Mesenchymal stem cell (in vitro differentiated cells and primary cell): ENCODE results near the gene CYTH1.

ENCODE experiments used
- DNase-seq: peaks from one replicate; pipeline ENCODE4 v3.0.0-alpha.2; 2013
- H2AFZ ChIP-seq: one replicate; pipeline ENCODE4 v1.6.1; 2013; ENCODE audit warnings: low read depth, mild to moderate bottlenecking, control low read depth, inconsistent platforms, low read length, moderate library complexity
- H2AK5ac ChIP-seq: 2 replicates; pipeline ENCODE4 v1.6.1; 2013; ENCODE audit warnings: low read length, moderate library complexity, mild to moderate bottlenecking, inconsistent platforms; ENCODE audit not compliant: severe bottlenecking
- H2BK120ac ChIP-seq: one replicate; pipeline ENCODE4 v1.6.1; 2013; ENCODE audit warnings: low read depth, mild to moderate bottlenecking, inconsistent platforms, low read length, moderate library complexity
- H2BK12ac ChIP-seq, 2 experiments: one replicate each; pipeline ENCODE4 v1.6.1; 2013; ENCODE audit warnings: inconsistent platforms in 2 of 2, low read length in 2 of 2, mild to moderate bottlenecking in 2 of 2, moderate library complexity in 2 of 2, control low read depth in 1 of 2
- H2BK15ac ChIP-seq: one replicate; pipeline ENCODE4 v1.6.1; 2013; ENCODE audit warnings: mild to moderate bottlenecking, low read depth, inconsistent platforms; ENCODE audit not compliant: poor library complexity, severe bottlenecking
- H2BK5ac ChIP-seq: 2 replicates; pipeline ENCODE4 v1.6.1; 2013; ENCODE audit warnings: low read depth, mild to moderate bottlenecking, low read length, control low read depth, inconsistent platforms; ENCODE audit not compliant: poor library complexity, severe bottlenecking
- H3K14ac ChIP-seq, 2 experiments: one replicate each; pipeline ENCODE4 v1.6.1; 2013; ENCODE audit warnings: inconsistent platforms in 2 of 2, low read length in 2 of 2, control low read depth in 1 of 2, mild to moderate bottlenecking in 1 of 2, moderate library complexity in 1 of 2
- H3K18ac ChIP-seq, 2 experiments: one replicate each; pipeline ENCODE4 v1.6.1; 2013; ENCODE audit warnings: inconsistent platforms in 2 of 2, low read length in 2 of 2, control low read depth in 1 of 2, low read depth in 1 of 2, mild to moderate bottlenecking in 1 of 2
- H3K23ac ChIP-seq, 2 experiments: one replicate each; pipeline ENCODE4 v1.6.1; 2013; ENCODE audit warnings: inconsistent platforms in 2 of 2, low read length in 2 of 2, mild to moderate bottlenecking in 2 of 2, moderate library complexity in 2 of 2, control low read depth in 1 of 2
- H3K27ac ChIP-seq: 2 replicates; pipeline ENCODE4 v1.5.1; 2013; ENCODE audit warnings: mild to moderate bottlenecking, moderate library complexity, low read length, control low read depth, inconsistent platforms; ENCODE audit not compliant: poor library complexity, severe bottlenecking
- H3K27me3 ChIP-seq, 2 experiments: 2 replicates each; pipeline versions ENCODE4 v1.6.1 to v1.7.0; 2013; ENCODE audit warnings: low read length in 2 of 2, mild to moderate bottlenecking in 2 of 2, moderate library complexity in 2 of 2, control low read depth in 1 of 2, inconsistent platforms in 1 of 2; ENCODE audit not compliant: control insufficient read depth in 1 of 2, insufficient read depth in 1 of 2
- H3K36me3 ChIP-seq, 2 experiments: 2 replicates each; pipeline versions ENCODE4 v1.6.1 to v1.7.0; 2013; ENCODE audit warnings: low read length in 2 of 2, control low read depth in 1 of 2, inconsistent platforms in 1 of 2, low read depth in 1 of 2, mild to moderate bottlenecking in 1 of 2; ENCODE audit not compliant: insufficient read depth in 2 of 2, control insufficient read depth in 1 of 2
- H3K4ac ChIP-seq, 2 experiments: one replicate each; pipeline ENCODE4 v1.6.1; 2013; ENCODE audit warnings: inconsistent platforms in 2 of 2, low read length in 2 of 2, mild to moderate bottlenecking in 2 of 2, moderate library complexity in 2 of 2, control low read depth in 1 of 2, low read depth in 1 of 2
- H3K4me1 ChIP-seq: 2 replicates; pipeline ENCODE4 v1.6.1; 2013; ENCODE audit warnings: low read depth, low read length, control low read depth; ENCODE audit not compliant: control insufficient read depth, insufficient read depth
- H3K4me2 ChIP-seq: 2 replicates; pipeline ENCODE4 v1.6.1; 2013; ENCODE audit warnings: low read length, mild to moderate bottlenecking, inconsistent platforms; ENCODE audit not compliant: poor library complexity, severe bottlenecking
- H3K4me3 ChIP-seq, 2 experiments: 2 replicates each; pipeline versions ENCODE4 v1.5.1 to v1.7.0; 2013; ENCODE audit warnings: low read length in 2 of 2, mild to moderate bottlenecking in 2 of 2, control low read depth in 1 of 2, low read depth in 1 of 2; ENCODE audit not compliant: insufficient read depth in 1 of 2
- H3K79me1 ChIP-seq: replicated peaks from 2 replicates; pipeline ENCODE4 v1.6.1; 2013; ENCODE audit warnings: mild to moderate bottlenecking, control low read depth, low read length, inconsistent platforms; ENCODE audit not compliant: poor library complexity, severe bottlenecking
- H3K9ac ChIP-seq: 2 replicates; pipeline ENCODE4 v1.7.0; 2013; ENCODE audit warnings: mild to moderate bottlenecking, low read length, moderate library complexity
- H3K9me3 ChIP-seq: 2 replicates; pipeline ENCODE4 v1.7.0; 2013; ENCODE audit warnings: mild to moderate bottlenecking, low read length; ENCODE audit not compliant: control insufficient read depth
- H4K8ac ChIP-seq: one replicate; pipeline ENCODE4 v1.6.1; 2013; ENCODE audit warnings: inconsistent platforms, mild to moderate bottlenecking, low read length, moderate library complexity
- H4K91ac ChIP-seq: one replicate; pipeline ENCODE4 v1.6.1; 2013; ENCODE audit warnings: mild to moderate bottlenecking, low read length, inconsistent platforms
- WGBS: methylation state at CpG from one replicate; pipeline ENCODE4 v1.1.7; 2013; ENCODE audit warnings: mixed read lengths; 5-methylcytosine and 5-hydroxymethylcytosine counted together

CYTH1 gene

DNA sequence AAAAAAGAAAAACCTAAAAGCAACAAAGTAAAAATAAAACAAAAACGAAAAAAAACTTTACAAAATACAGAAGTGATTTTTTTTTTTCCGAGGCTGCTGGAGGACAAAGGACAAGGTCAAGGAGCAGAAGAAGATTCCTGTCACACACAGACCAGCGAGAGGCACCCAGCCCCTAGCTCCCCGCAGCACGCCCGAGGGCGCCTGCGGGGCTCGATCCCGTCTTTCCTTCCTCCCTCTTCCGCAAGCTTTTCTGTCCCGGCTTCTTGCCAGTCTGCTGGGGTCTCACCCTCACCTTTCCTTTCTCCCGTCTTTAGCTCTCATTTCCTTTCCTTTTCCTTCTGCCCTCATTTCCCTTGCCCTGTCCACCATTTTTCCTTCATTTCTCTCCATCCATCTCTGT is 138.7 kb downstream of the CYTH1 start:
- Histone ChIP-seq H2BK12ac (no peak overlapping the region), H2AFZ (no peak overlapping the region), H3K4me1 (no peaks in the 10 kb centered on the region), H3K23ac (no peak overlapping the region), H3K4me3 (no peak overlapping the region), H2BK15ac (no peak overlapping the region), H3K4me2 (no peak overlapping the region), H4K91ac (no peak overlapping the region), H3K27me3 (peaks cover 0 to 8% of the 10 kb centered on the region in 2 experiments), H3K9ac (no peak overlapping the region), H3K27ac (no peak overlapping the region), H3K36me3 (no peaks in the 10 kb centered on the region), H3K14ac (no peak overlapping the region), H2BK5ac (no peak overlapping the region), H2BK120ac (no peak overlapping the region), H3K9me3 (no peaks in the 10 kb centered on the region), H2AK5ac (no peak overlapping the region), H4K8ac (no peak overlapping the region), H3K18ac (no peak overlapping the region), H3K79me1 (no peaks in the 10 kb centered on the region), H3K4ac (no peak overlapping the region)
- 93% methylated on average over 13 of the region's 13 CpGs for WGBS
- no peak for DNase-seq

DNA sequence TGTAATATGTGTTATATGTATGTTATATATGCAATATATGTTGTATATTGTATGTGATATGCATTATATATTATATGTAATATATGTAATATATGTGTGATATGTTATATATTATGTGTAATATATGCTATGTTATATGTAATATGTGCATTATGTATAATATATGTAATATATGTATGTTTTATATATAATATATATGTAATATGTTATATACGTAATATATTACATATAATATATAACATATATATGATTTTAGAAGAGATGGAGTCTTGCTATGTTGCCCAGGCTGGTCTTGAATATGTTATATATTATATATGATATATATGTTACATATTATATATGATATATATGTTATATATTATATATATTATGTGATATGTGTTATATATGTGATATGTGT is 139.4 kb downstream of the CYTH1 start:
- no peaks in the 10 kb centered on the region for H3K79me1 ChIP-seq
- DNase-seq: no peak
- no peak overlapping the region for H3K27ac ChIP-seq
- H3K4me3 ChIP-seq: no peak overlapping the region
- no peak overlapping the region for H3K14ac ChIP-seq
- H3K27me3 ChIP-seq: peaks cover 0 to 10% of the 10 kb centered on the region in 2 experiments
- no CpG with 5 or more reads among the region's 1 CpG for WGBS
- no peak overlapping the region for H3K9ac ChIP-seq
- H3K18ac ChIP-seq: no peak overlapping the region
- H3K9me3 ChIP-seq: no peaks in the 10 kb centered on the region
- no peaks in the 10 kb centered on the region for H3K4me1 ChIP-seq
- no peak overlapping the region for H3K4ac ChIP-seq
- no peak overlapping the region for H2AFZ ChIP-seq
- H3K36me3 ChIP-seq: no peaks in the 10 kb centered on the region
- no peak overlapping the region for H2AK5ac ChIP-seq
- no peak overlapping the region for H3K4me2 ChIP-seq
- H4K91ac ChIP-seq: no peak overlapping the region
- no peak overlapping the region for H2BK5ac ChIP-seq
- no peak overlapping the region for H4K8ac ChIP-seq
- no peak overlapping the region for H3K23ac ChIP-seq
- H2BK12ac ChIP-seq: no peak overlapping the region
- H2BK120ac ChIP-seq: no peak overlapping the region
- no peak overlapping the region for H2BK15ac ChIP-seq

GRCh38 chr17:78641666-78642065 is 140.4 kb downstream of the CYTH1 start:
- 97% methylated on average over 18 of the region's 18 CpGs for WGBS
- H3K27me3 ChIP-seq: peaks cover 0 to 13% of the 10 kb centered on the region in 2 experiments
- H3K36me3 ChIP-seq: no peaks in the 10 kb centered on the region
- no peak for DNase-seq
- no peaks in the 10 kb centered on the region for H3K9me3 ChIP-seq
- no peaks in the 10 kb centered on the region for H3K79me1 ChIP-seq
- no peak overlapping the region for H3K27ac ChIP-seq
- H3K4me2 ChIP-seq: no peak overlapping the region
- no peak overlapping the region for H3K4me3 ChIP-seq
- H2AFZ ChIP-seq: no peak overlapping the region
- H3K18ac ChIP-seq: no peak overlapping the region
- H2BK12ac ChIP-seq: no peak overlapping the region
- H3K14ac ChIP-seq: no peak overlapping the region
- no peak overlapping the region for H2BK5ac ChIP-seq
- no peak overlapping the region for H4K8ac ChIP-seq
- H3K4ac ChIP-seq: no peak overlapping the region
- H4K91ac ChIP-seq: no peak overlapping the region
- H3K4me1 ChIP-seq: no peaks in the 10 kb centered on the region
- H2BK120ac ChIP-seq: no peak overlapping the region
- H3K23ac ChIP-seq: no peak overlapping the region
- no peak overlapping the region for H2BK15ac ChIP-seq
- H2AK5ac ChIP-seq: no peak overlapping the region
- H3K9ac ChIP-seq: no peak overlapping the region

GRCh38 chr17:78641243-78641642 is 140.8 kb downstream of the CYTH1 start:
- H4K8ac ChIP-seq: no peak overlapping the region
- H2BK120ac ChIP-seq: no peak overlapping the region
- H3K36me3 ChIP-seq: no peaks in the 10 kb centered on the region
- H4K91ac ChIP-seq: no peak overlapping the region
- H3K4me3 ChIP-seq: no peak overlapping the region
- no peak overlapping the region for H3K18ac ChIP-seq
- H3K79me1 ChIP-seq: no peaks in the 10 kb centered on the region
- 98% methylated on average over 6 of the region's 6 CpGs for WGBS
- no peak for DNase-seq
- no peak overlapping the region for H3K14ac ChIP-seq
- no peak overlapping the region for H3K23ac ChIP-seq
- no peaks in the 10 kb centered on the region for H3K4me1 ChIP-seq
- H3K4ac ChIP-seq: no peak overlapping the region
- no peak overlapping the region for H2BK12ac ChIP-seq
- no peak overlapping the region for H2AK5ac ChIP-seq
- H3K27me3 ChIP-seq: peaks cover 0 to 13% of the 10 kb centered on the region in 2 experiments
- H2BK5ac ChIP-seq: no peak overlapping the region
- H2AFZ ChIP-seq: no peak overlapping the region
- no peak overlapping the region for H2BK15ac ChIP-seq
- no peak overlapping the region for H3K9ac ChIP-seq
- no peaks in the 10 kb centered on the region for H3K9me3 ChIP-seq
- H3K27ac ChIP-seq: no peak overlapping the region
- no peak overlapping the region for H3K4me2 ChIP-seq
